ENCODE results near the gene ZBTB46.

ZBTB46 gene

GRCh38 chr20:63768591-63769515 is 62.2 kb downstream of the ZBTB46 start:
- no peak overlapping the region for H3K4me3 ChIP-seq (ENCODE audit: low read length)
- no peak for TF ChIP-seq CTCF (IDR thresholded peaks at IDR 0.05; ENCODE audit: insufficient read depth, low read depth, low read length, missing control alignments)
- no peak for DNase-seq (ENCODE audit: low read depth)

- no peak for DNase-seq (ENCODE audit: low read depth)
- H3K4me3 ChIP-seq (ENCODE audit: low read length): no peak overlapping the region
- no peak for TF ChIP-seq CTCF (IDR thresholded peaks at IDR 0.05; ENCODE audit: insufficient read depth, low read depth, low read length, missing control alignments)
These were observed 63.2 kb downstream of the ZBTB46 start for GRCh38 chr20:63767886-63768285.

- no peak for DNase-seq (ENCODE audit: low read depth)
- no peak overlapping the region for H3K4me3 ChIP-seq (ENCODE audit: low read length)
- no peak for TF ChIP-seq CTCF (IDR thresholded peaks at IDR 0.05; ENCODE audit: insufficient read depth, low read depth, low read length, missing control alignments)
These were observed 63.6 kb downstream of the ZBTB46 start for GRCh38 chr20:63767456-63767855.

GRCh38 chr20:63766695-63767426 is 64.2 kb downstream of the ZBTB46 start:
- no peak for TF ChIP-seq CTCF (IDR thresholded peaks at IDR 0.05; ENCODE audit: insufficient read depth, low read depth, low read length, missing control alignments)
- H3K4me3 ChIP-seq (ENCODE audit: low read length): no peak overlapping the region
- DNase-seq (ENCODE audit: low read depth): no peak

GRCh38 chr20:63765902-63766301 is 65.2 kb downstream of the ZBTB46 start:
- DNase-seq (ENCODE audit: low read depth): no peak
- no peak for TF ChIP-seq CTCF (IDR thresholded peaks at IDR 0.05; ENCODE audit: insufficient read depth, low read depth, low read length, missing control alignments)
- H3K4me3 ChIP-seq (ENCODE audit: low read length): no peak overlapping the region

GRCh38 chr20:63765082-63765873 is 65.8 kb downstream of the ZBTB46 start:
- no peak for TF ChIP-seq CTCF (IDR thresholded peaks at IDR 0.05; ENCODE audit: insufficient read depth, low read depth, low read length, missing control alignments)
- DNase-seq (ENCODE audit: low read depth): no peak
- no peak overlapping the region for H3K4me3 ChIP-seq (ENCODE audit: low read length)
